Naive thymus-derived CD8-positive, alpha-beta T cell (primary cell): ENCODE results near the gene TRPV6. TPM values are rescaled to one million over a fixed set of nuclear protein-coding genes. Genes with fewer than 3 reads are reported as not detected.

Source experiments
- ATAC-seq, 2 donors: fragments of 150-1000 bp; cut with Tn5 transposase in 1 of 2; sonication (Bioruptor Pico), chemical (Tn5 transposase) in 1 of 2; 1 replicate in 1 of 2; 2 replicates in 1 of 2; pipeline ENCODE4 v1.10.0; 2021; ENCODE audit warnings: mild to moderate bottlenecking in 2 of 2, moderate library complexity in 2 of 2
- POLR2A ChIA-PET: fragments of 350-600 bp; sonication (Branson Sonifier 250); formaldehyde crosslinking; loops from one replicate; lab custom pipeline; 2021; ENCODE audit warnings: antibody characterized with exemption; lab: Charles Lee
- DNase-seq, 10 donors: peaks; one replicate each; pipeline versions ENCODE4 v3.0.0 to v3.0.0-alpha.2; 2020 to 2022
- H3K27ac Mint-ChIP-seq, 10 donors: one replicate each; pipeline ENCODE4 v1.8.0; 2020 to 2022; ENCODE audit warnings: mild to moderate bottlenecking in 10 of 10, mixed read lengths in 10 of 10, moderate library complexity in 4 of 10, inconsistent platforms in 1 of 10
- H3K27me3 Mint-ChIP-seq, 5 donors: one replicate each; pipeline ENCODE4 v1.8.0; 2021 to 2022; ENCODE audit warnings: mixed read lengths in 5 of 5
- H3K36me3 Mint-ChIP-seq, 3 donors: one replicate each; pipeline ENCODE4 v1.8.0; 2020 to 2022; ENCODE audit warnings: mixed read lengths in 3 of 3, mild to moderate bottlenecking in 2 of 3, inconsistent platforms in 1 of 3
- H3K4me1 Mint-ChIP-seq, 4 donors: one replicate each; pipeline ENCODE4 v1.8.0; 2021 to 2022; ENCODE audit warnings: mixed read lengths in 4 of 4
- H3K4me3 Mint-ChIP-seq, 10 donors: one replicate each; pipeline ENCODE4 v1.8.0; 2020 to 2022; ENCODE audit warnings: mild to moderate bottlenecking in 10 of 10, mixed read lengths in 10 of 10, moderate library complexity in 6 of 10, inconsistent platforms in 1 of 10
- H3K9me3 Mint-ChIP-seq, 9 donors: one replicate each; pipeline ENCODE4 v1.8.0; 2020 to 2022; ENCODE audit warnings: mixed read lengths in 9 of 9, mild to moderate bottlenecking in 3 of 9, inconsistent platforms in 1 of 9, moderate library complexity in 1 of 9
- polyA plus RNA-seq, 3 donors: library from polyadenylated mRNA; unstranded; fragments of 300-500 nt; fragmentation: Illumina TruSeq; gene quantifications; one replicate each; pipeline ENCODE4 v1.2.3, GENCODE V29; 2021
- total RNA-seq, 8 experiments: library from RNA in 2 of 8; stranded (reverse) in 2 of 8; gene quantifications; one replicate each; pipeline ENCODE4 v1.2.3 and lab custom pipeline; 2021 to 2026

Gene TRPV6
- total and polyA plus RNA-seq, 5 experiments from 2014 or later = 0.08 TPM; not detected in 4

DNA sequence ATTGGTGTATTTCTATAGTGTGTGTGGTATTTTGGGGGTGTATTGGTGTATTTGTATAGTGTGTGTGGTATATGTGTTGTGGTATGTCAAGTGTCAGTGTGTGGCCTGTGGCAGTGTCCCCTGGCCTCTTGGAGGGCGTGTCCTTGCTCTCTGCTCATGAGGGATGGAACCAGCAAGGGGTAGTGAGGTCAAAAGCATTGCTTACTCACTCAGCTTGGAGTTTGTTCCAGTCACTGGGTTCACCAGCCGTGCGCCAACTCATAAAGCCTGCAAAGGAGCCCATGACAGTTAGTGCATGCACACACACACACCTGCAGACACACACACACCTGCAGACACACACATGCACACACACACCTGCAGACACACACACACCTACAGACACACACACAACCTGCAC lies 4.3 kb upstream of the TRPV6 start:
- Mint-ChIP-seq H3K36me3 (no peaks in the 10 kb centered on the region), H3K27me3 (peaks cover 0 to 17% (median 3%) of the 10 kb centered on the region in 5 donors), H3K4me1 (peaks cover 0 to 3% (median 0%) of the 10 kb centered on the region in 4 donors), H3K27ac (no peak overlapping the region), H3K9me3 (no peaks in the 10 kb centered on the region), H3K4me3 (no peak overlapping the region)
- DNase-seq (no peak), ATAC-seq (no peak)
- POLR2A ChIA-PET = no interaction called here

GRCh38 chr7:142887282-142888015 lies 1.9 kb upstream of the TRPV6 start:
- Mint-ChIP-seq H3K27me3 (peaks cover 0 to 17% (median 4%) of the 10 kb centered on the region in 5 donors), H3K27ac (no peak overlapping the region), H3K36me3 (no peaks in the 10 kb centered on the region), H3K4me1 (peaks cover 0 to 3% (median 0%) of the 10 kb centered on the region in 4 donors), H3K9me3 (no peaks in the 10 kb centered on the region), H3K4me3 (no peak overlapping the region)
- no peak for DNase-seq
- POLR2A ChIA-PET = no interaction called here
- no peak for ATAC-seq

- POLR2A ChIA-PET = no interaction called here
- no peak overlapping the region for H3K4me3 Mint-ChIP-seq
- H3K36me3 Mint-ChIP-seq = no peaks in the 10 kb centered on the region
- no peak overlapping the region for H3K27ac Mint-ChIP-seq
- H3K27me3 Mint-ChIP-seq = peaks cover 0 to 17% (median 4%) of the 10 kb centered on the region in 5 donors
- H3K4me1 Mint-ChIP-seq = peaks cover 0 to 3% (median 0%) of the 10 kb centered on the region in 4 donors
- ATAC-seq (no peak), DNase-seq (no peak)
- H3K9me3 Mint-ChIP-seq = no peaks in the 10 kb centered on the region
These were observed 1.3 kb upstream of the TRPV6 start for GRCh38 chr7:142886866-142887265.

DNA sequence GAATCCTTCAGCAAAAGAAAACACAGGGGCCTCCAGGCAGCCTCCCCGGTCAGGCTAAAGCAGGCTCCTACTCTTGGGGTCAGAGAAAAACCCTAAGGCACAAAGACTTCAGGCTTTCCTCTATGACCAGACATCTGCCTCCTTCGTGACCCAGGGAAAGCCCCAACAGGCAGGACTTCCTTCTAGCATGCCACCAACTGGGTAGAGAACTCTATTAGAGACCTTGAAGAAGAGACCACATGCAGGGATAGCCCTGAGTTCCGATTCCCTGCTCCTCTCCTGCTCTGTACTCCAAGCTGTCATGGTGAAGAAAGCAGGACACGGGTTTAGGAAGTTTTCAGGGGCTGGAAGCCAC lies 1.3 kb downstream of the TRPV6 start:
- H3K4me3 Mint-ChIP-seq = no peak overlapping the region
- H3K36me3 Mint-ChIP-seq = no peaks in the 10 kb centered on the region
- DNase-seq (peak in 1 of 10 donors; percentile 9), ATAC-seq (no peak)
- POLR2A ChIA-PET = no interaction called here
- H3K9me3 Mint-ChIP-seq = no peaks in the 10 kb centered on the region
- no peaks in the 10 kb centered on the region for H3K4me1 Mint-ChIP-seq
- H3K27ac Mint-ChIP-seq = no peak overlapping the region
- H3K27me3 Mint-ChIP-seq = peaks cover 0 to 5% (median 3%) of the 10 kb centered on the region in 5 donors

- DNase-seq (no peak), ATAC-seq (no peak)
- no peak overlapping the region for H3K27ac Mint-ChIP-seq
- H3K4me3 Mint-ChIP-seq = no peak overlapping the region
- H3K27me3 Mint-ChIP-seq = peaks cover 0 to 5% (median 3%) of the 10 kb centered on the region in 5 donors
- POLR2A ChIA-PET = no interaction called here
- no peaks in the 10 kb centered on the region for H3K9me3 Mint-ChIP-seq
- H3K4me1 Mint-ChIP-seq = no peaks in the 10 kb centered on the region
- H3K36me3 Mint-ChIP-seq = no peaks in the 10 kb centered on the region
These were observed 1.8 kb downstream of the TRPV6 start for GRCh38 chr7:142883571-142884285.

DNA sequence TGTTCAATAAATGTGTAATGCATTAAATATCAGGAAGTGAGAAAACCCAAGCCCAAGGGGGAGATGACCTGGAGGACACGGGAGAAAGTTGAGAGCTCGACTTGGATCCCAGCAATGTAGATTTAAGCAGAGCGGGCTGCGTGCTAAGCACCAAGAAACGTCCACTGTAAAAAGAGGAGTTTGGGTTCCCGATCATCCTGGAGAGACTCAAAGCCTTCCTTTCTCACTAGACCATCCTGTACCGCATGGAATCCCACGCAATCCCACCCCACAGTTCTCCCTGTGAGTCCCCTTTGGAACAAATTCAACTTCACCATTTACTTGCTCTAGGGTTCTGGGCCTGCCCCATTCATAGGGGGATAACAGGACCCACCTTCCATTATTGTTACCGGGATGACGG lies 2.4 kb downstream of the TRPV6 start:
- peak in 1 of 10 donors; percentile 3 for DNase-seq
- Mint-ChIP-seq H3K27ac (no peak overlapping the region), H3K27me3 (peaks cover 0 to 5% (median 3%) of the 10 kb centered on the region in 5 donors), H3K9me3 (no peaks in the 10 kb centered on the region), H3K4me3 (no peak overlapping the region), H3K36me3 (no peaks in the 10 kb centered on the region), H3K4me1 (no peaks in the 10 kb centered on the region)
- ATAC-seq = no peak
- POLR2A ChIA-PET = no interaction called here

- Mint-ChIP-seq H3K4me3 (no peak overlapping the region), H3K36me3 (no peaks in the 10 kb centered on the region), H3K27me3 (peaks cover 0 to 3% (median 2%) of the 10 kb centered on the region in 5 donors), H3K4me1 (no peaks in the 10 kb centered on the region), H3K27ac (no peak overlapping the region), H3K9me3 (no peaks in the 10 kb centered on the region)
- DNase-seq (no peak), ATAC-seq (no peak)
- POLR2A ChIA-PET = no interaction called here
These were observed 3.2 kb downstream of the TRPV6 start for GRCh38 chr7:142882338-142882678.

- POLR2A ChIA-PET = interaction anchor here (0.7 to 1.0 kb wide), 2 partner anchors 9 to 74 kb away, joined by 3 read pairs; no protein-coding TSS in a partner anchor
- no peak overlapping the region for H3K4me3 Mint-ChIP-seq
- H3K36me3 Mint-ChIP-seq = no peaks in the 10 kb centered on the region
- no peaks in the 10 kb centered on the region for H3K4me1 Mint-ChIP-seq
- H3K27me3 Mint-ChIP-seq = peaks cover 0 to 2% (median 0%) of the 10 kb centered on the region in 5 donors
- ATAC-seq (no peak), DNase-seq (peak in 2 of 10 donors; percentile 10 to 31)
- H3K27ac Mint-ChIP-seq = no peak overlapping the region
- H3K9me3 Mint-ChIP-seq = no peaks in the 10 kb centered on the region
These were observed 3.8 kb downstream of the TRPV6 start for GRCh38 chr7:142881586-142882337.

DNA sequence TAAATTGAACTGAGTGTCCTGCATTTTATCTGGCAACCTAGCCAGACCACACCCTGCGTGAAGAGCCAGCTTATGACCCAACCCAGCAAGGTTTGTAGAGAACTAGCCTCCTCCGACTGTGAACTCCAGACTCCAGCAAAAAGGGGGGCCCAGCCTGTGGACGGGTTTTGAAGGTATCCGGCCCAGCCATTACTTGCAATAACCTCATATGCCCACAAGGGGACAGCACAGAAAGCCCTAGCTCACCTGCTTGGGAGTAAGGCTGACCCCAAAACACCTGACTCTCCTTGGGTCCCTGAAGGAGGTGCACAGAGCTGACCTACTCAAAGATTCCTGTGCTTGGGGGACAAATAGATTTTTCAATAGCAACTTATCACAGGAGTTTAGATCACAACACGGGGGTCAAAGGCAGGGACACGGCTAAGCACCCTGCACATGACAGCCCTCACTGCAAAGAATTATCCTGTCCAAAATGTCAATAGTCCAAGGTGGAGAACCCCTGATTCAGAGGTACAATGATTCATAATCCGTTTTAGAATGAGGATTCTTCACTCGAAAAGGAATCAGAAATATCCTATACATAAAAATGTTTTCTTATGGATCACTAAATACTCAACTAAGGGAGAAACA lies 4.6 kb downstream of the TRPV6 start:
- ATAC-seq (peak; percentile 75 to 81), DNase-seq (peak in 8 of 10 donors; percentile 27 to 63 (median 46))
- Mint-ChIP-seq H3K9me3 (no peaks in the 10 kb centered on the region), H3K27me3 (peaks cover 0 to 2% (median 0%) of the 10 kb centered on the region in 5 donors), H3K27ac (no peak overlapping the region), H3K36me3 (no peaks in the 10 kb centered on the region), H3K4me1 (no peaks in the 10 kb centered on the region), H3K4me3 (no peak overlapping the region)
- POLR2A ChIA-PET = interaction anchor here (0.7 to 1.3 kb wide), 3 partner anchors 8 to 80 kb away, joined by 3 to 4 read pairs (median 3); no protein-coding TSS in a partner anchor

DNA sequence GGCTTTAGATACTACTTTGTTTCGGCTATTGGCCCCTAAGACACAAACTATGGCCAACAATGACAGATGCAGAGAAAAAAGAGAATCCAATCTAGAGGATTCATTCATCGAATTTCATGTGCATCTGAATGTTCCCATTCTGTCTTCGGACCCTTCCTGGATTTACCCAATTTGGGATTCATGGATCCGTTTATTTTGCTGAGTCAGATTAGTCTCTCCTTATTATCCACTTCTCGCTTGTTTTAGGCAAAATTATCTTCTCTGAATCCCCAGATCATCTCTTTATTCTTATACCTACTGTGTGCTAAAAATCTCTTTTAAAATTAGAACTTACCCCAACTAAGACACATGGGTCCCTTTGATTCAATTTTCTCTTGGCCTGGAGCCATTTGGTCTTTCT lies 6.5 kb downstream of the TRPV6 start:
- POLR2A ChIA-PET = no interaction called here
- Mint-ChIP-seq H3K4me1 (no peaks in the 10 kb centered on the region), H3K9me3 (peaks cover 0 to 3% (median 0%) of the 10 kb centered on the region in 9 donors), H3K4me3 (no peak overlapping the region), H3K36me3 (no peaks in the 10 kb centered on the region), H3K27me3 (peaks cover 0 to 2% (median 0%) of the 10 kb centered on the region in 5 donors), H3K27ac (no peak overlapping the region)
- ATAC-seq (no peak), DNase-seq (no peak)

- no peak for ATAC-seq
- no peak overlapping the region for H3K27ac Mint-ChIP-seq
- H3K4me3 Mint-ChIP-seq = no peak overlapping the region
- no peak for DNase-seq
- POLR2A ChIA-PET = no interaction called here
- H3K4me1 Mint-ChIP-seq = peaks cover 0 to 2% (median 0%) of the 10 kb centered on the region in 4 donors
- H3K27me3 Mint-ChIP-seq = peaks cover 0 to 2% (median 0%) of the 10 kb centered on the region in 5 donors
- H3K36me3 Mint-ChIP-seq = no peaks in the 10 kb centered on the region
- H3K9me3 Mint-ChIP-seq = peaks cover 0 to 3% (median 0%) of the 10 kb centered on the region in 9 donors
These were observed 7.2 kb downstream of the TRPV6 start for GRCh38 chr7:142878315-142878714.
